Skin epidermis (tissue), 12 donors: ENCODE results near the gene AARS2.
A peak's percentile ranks its signal among the peaks of the same experiment; 100 is the strongest.
"Not testable (repeated sequence)": the region's sequence is repeated elsewhere in the genome, so short reads cannot be mapped to it uniquely, and the experiment has no call there.

Experiments used
- H3K27ac ChIP-seq, 21 experiments: fragments of 200-600 bp; sonication (generic) in 11 of 21; one replicate each; pipeline ENCODE4 v1.5.0; 2020; ENCODE audit warnings: mild to moderate bottlenecking in 3 of 21, inconsistent platforms in 2 of 21, moderate library complexity in 2 of 21
- H3K4me3 ChIP-seq, 7 experiments: fragments of 200-600 bp; sonication (generic) in 2 of 7; one replicate each; pipeline ENCODE4 v1.5.0; 2020; ENCODE audit warnings: inconsistent platforms in 2 of 7, mild to moderate bottlenecking in 2 of 7, moderate library complexity in 1 of 7

AARS2 gene

GRCh38 chr6:44312901-44313788 is at the start of gene AARS2:
AARS2 (minus strand) TSS chr6:44313347; CDS start chr6:44313323, 24 bp downstream.
- Histone ChIP-seq H3K27ac (peak within 1 kb of the TSS; percentile 55 to 94 (median 85)), H3K4me3 (peak within 1 kb of the TSS; percentile 68 to 93 (median 80))

- no peak overlapping the region for H3K4me3 ChIP-seq
- H3K27ac ChIP-seq, result no peak overlapping the region
These were observed 48.8 kb upstream of the AARS2 start for GRCh38 chr6:44361947-44362346.

DNA sequence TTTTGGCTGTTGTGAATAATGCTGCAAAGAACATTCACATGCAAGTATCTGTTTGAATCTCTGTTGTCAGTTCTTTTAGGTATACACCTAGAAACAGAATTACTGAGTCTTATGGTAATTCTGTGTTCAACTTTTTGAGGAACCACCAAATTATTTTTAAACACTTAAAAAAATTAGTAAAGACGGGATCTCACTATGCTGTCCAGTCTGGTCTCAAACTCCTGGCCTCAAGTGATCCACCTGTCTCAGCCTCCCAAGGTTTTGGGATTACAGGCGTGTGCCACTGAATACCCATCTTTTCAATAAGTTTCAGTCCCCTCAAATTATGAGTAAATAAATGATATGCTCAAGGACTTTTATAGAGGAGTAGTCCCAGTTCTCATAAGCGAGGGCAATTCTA is 46.8 kb upstream of the AARS2 start:
- H3K27ac ChIP-seq, result no peak overlapping the region
- H3K4me3 ChIP-seq, result no peak overlapping the region

- no peak overlapping the region for H3K27ac ChIP-seq
- no peak overlapping the region for H3K4me3 ChIP-seq
These were observed 43.3 kb upstream of the AARS2 start for GRCh38 chr6:44356487-44356886.

- Histone ChIP-seq H3K4me3 (no peak overlapping the region), H3K27ac (no peak overlapping the region)
These were observed 42.5 kb upstream of the AARS2 start for GRCh38 chr6:44355640-44356039.

DNA sequence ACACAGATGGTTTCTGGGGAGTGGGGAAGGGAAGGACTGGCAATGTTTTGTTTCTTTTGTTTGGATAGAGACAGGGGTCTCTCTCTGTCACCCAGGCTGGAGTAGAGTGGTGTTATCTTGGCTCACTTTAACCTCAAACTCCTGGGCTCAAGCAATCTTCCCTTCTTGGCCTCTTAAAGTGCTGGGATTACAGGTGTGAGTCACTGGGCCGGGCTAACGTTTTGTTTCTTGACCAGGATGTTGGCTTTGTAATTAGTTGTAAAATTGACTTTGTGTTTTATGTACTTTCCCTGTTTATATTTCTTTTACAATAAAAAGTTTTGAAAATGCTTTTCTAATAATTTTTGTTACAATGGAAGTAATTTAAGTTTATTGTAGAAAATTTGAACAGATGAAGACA is 40.2 kb upstream of the AARS2 start:
- Histone ChIP-seq H3K27ac (no peak overlapping the region), H3K4me3 (no peak overlapping the region)

DNA sequence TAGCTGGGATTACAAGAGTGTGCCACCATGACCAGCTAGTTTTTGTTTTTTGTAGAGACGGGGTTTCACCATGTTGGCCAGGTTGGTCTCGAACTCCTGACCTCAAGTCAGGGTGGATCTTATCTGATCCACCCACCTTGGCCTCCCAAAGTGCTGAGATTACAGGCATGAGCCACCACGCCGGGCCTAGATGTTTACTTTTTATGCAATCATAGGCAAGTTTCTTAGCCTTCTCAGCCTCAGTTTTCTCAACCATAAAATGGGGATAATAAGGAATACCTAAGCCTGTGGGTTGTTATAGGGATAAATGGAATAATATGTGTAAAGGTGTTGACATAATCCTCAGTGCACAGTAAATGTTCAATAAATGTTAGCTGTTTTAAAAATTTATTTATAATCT is 39.1 kb upstream of the AARS2 start:
- Histone ChIP-seq H3K4me3 (no peak overlapping the region), H3K27ac (no peak overlapping the region)

- H3K4me3 ChIP-seq, H3K27ac ChIP-seq: not testable (repeated sequence)
These were observed 37.5 kb upstream of the AARS2 start for GRCh38 chr6:44350650-44350994.

- no peak overlapping the region for H3K4me3 ChIP-seq
- no peak overlapping the region for H3K27ac ChIP-seq
These were observed 36.9 kb upstream of the AARS2 start for GRCh38 chr6:44349904-44350649.

- not testable (repeated sequence) for H3K27ac ChIP-seq, H3K4me3 ChIP-seq
These were observed 33.7 kb upstream of the AARS2 start for GRCh38 chr6:44346818-44347217.

DNA sequence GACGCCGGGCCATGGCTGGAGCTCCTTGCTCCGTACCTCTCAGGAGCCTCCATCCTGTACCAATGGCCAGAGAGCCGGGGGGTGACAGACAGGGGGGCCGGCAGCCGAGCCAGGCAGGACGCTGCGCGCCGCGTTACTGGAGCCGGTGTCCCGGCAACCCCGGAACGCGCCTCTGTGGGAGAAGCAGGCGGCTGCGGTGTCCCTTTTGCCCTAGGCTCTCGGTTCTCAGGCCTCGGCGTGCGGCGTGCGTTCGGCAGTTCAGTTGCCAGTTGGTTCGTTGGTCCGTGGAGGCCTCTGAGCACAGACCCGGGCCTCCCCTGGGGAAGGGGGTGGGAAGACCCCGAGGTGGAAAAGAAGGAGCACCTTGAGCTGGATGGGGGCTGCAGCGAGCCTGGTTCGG is 29.3 kb upstream of the AARS2 start, which contains the start of gene SPATS1:
Gene SPATS1, plus strand, starts transcription at position 162 of the 400 bp plus-strand sequence. CDS start 446 bp downstream, outside the sequence.
- peak within 1 kb of the TSS in 7 of 21 experiments; percentile 16 to 64 (median 43) for H3K27ac ChIP-seq

GRCh38 chr6:44342052-44342451 is 28.9 kb upstream of the AARS2 start:
- H3K4me3 ChIP-seq, result no peak overlapping the region
- peak overlapping the region in 4 of 21 experiments; percentile 16 to 64 (median 48) for H3K27ac ChIP-seq

More for the DNA sequence above, 29.3 kb upstream of the AARS2 start, which contains the start of gene SPATS1:
- peak within 1 kb of the TSS in 2 of 7 experiments; percentile 7 to 22 for H3K4me3 ChIP-seq

DNA sequence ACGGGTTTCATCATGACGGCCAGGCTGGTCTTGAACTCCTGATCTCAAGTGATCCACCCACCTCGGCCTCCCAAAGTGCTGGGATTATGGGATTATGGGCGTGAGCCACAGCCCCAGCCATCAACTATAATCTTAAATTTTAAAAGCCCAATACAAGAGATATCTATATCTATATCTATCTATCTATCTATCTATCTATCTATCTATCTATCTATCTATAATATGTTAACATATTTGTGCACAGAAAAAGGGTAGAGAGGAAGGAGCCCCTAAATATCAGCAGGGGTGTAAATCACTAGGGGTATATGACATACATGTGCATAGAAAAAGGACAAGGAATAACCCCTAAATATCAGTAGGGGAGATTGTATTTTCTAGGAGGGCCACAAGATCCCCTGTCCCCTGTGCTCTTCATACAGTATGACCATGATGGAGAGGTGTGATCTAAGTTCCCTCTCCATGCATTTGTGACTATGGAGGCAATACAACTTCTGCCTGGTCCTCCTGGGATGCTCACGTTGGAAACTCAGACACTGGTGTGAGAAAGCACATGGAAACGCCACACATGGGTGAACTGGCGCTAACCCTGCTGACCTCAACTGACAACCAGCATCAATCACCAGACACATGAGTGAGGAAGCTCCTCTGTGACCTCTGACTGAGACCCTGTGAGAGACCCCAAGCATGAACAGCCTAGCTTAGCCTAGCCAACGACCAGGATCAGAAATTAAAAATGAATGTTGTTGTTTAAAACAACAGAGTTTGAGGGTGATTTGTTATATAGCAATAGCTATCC is 28.1 kb upstream of the AARS2 start:
- Histone ChIP-seq H3K4me3 (no peak overlapping the region), H3K27ac (peak overlapping the region in 3 of 21 experiments; percentile 3 to 43 (median 32))

DNA sequence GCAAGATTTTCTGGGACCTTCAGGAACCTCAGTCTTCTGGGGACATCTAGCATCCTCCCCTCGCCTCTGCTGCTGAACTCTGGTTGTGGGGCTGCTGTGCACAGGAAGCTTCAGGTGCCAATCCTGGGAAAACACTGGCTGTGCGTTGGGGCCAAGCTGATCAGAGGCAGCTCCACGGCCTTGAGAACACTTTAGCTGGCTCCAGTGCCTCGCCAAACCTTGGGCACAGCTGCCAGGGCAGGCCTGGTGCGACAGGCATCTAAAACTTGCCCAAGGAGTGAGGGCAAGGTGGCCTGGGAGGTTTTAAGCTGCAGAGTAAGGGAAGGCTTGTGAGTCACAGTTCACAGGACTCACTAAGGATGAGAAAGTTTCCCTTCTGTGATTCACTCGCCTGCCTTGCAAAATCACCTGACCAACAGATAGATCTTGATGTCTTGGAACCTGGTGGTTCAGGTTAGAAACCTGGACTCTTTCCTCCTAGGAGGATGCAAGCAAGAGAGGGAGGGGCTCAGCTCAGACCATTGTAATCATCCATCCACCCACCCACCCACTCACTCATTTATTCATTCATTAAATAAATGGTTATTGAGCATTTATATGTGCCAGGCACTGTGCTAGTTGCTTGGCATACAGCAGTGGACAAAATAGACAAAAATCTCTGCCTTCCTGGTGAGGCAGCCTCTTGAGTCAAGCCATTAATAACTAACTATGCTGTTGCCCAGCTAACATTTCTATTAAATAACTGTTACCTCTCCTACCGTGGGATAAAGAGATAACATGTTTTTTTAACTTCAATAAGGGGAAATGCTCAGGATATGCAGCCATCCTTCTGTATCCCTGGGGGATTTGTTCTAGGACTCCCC is 26.8 kb upstream of the AARS2 start:
- H3K27ac ChIP-seq, result peak overlapping the region in 2 of 21 experiments; percentile 26 to 28
- no peak overlapping the region for H3K4me3 ChIP-seq

GRCh38 chr6:44339301-44339700 is 26.2 kb upstream of the AARS2 start:
- no peak overlapping the region for H3K4me3 ChIP-seq
- peak overlapping the region in 2 of 21 experiments; percentile 26 to 28 for H3K27ac ChIP-seq

DNA sequence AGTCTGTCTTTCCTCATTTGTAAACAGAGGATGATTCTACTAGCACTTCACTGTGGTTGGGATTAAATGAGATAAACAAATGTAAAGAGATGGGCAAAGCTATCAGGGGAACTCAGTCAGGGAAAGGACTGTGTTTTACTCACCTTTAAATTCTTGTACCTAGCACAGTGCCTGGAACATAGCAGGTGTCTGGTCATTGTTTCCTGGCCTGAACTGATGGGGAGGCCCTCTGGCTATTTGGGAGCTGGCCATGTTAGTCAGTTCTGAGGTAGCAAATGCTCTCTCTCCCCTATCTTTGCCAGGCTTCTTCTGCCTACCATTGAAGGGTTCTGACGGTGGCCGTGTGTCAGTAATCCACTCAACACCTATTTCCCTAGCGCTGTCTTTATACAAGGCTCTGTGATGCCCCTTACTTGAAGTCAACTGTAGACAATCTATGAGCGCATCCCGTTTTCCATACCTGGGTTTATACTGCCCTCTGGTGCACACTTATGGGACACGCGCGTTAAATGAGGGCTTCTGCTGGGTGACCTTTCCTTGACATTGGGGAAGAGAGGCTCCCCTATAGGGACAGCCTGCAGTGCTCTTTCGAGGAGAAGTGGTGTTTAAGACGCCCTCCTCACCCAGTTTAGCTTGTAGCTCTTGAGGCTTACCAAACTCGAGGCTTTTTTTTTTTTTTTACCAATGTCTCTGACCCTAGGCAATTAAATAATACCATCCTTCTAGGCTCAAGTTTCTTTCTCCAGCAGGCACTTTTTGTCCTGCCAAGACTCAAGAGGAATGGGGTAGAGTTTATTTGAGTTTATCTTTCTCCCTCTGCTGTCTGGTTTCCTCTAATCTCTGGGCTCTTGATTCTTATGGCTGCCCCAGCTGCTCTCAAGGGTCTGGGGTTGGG is 25.3 kb upstream of the AARS2 start:
- Histone ChIP-seq H3K27ac (no peak overlapping the region), H3K4me3 (no peak overlapping the region)

GRCh38 chr6:44335631-44336030 is 22.5 kb upstream of the AARS2 start:
- Histone ChIP-seq H3K27ac (no peak overlapping the region), H3K4me3 (no peak overlapping the region)

GRCh38 chr6:44333942-44334341 is 20.8 kb upstream of the AARS2 start:
- Histone ChIP-seq H3K27ac (no peak overlapping the region), H3K4me3 (no peak overlapping the region)
